HCT116 (cell line): Measurements from ENCODE around the gene SMCO1. TPM values are rescaled to one million over a fixed set of nuclear protein-coding genes. Genes with fewer than 3 reads are reported as not detected.
"Not testable (repeated sequence)": the region's sequence is repeated elsewhere in the genome, so short reads cannot be mapped to it uniquely, and the experiment has no call there.

ENCODE experiments used
- ATAC-seq: fragments of 200-7000 bp; cut with Tn5 transposase; 2 replicates; pipeline ENCODE4 v1.9.1; 2020; ENCODE audit warnings: mild to moderate bottlenecking, moderate library complexity
- BruUV-seq: library from RNA; stranded (reverse); fragments of 400-500 nt; replicated peaks from 2 replicates; lab custom pipeline; 2021; lab: Mats Ljungman, UMichigan
- CTCF ChIA-PET: fragments of 300-600 bp; sonication (Branson Sonifier 250); formaldehyde crosslinking; loops from one replicate; lab custom pipeline; 2021; ENCODE audit warnings: antibody characterized with exemption; lab: Charles Lee
- POLR2A ChIA-PET: fragments of 300-600, 350-600 bp; sonication (Branson Sonifier 250); formaldehyde crosslinking; loops from one replicate; lab custom pipeline; 2021; ENCODE audit warnings: antibody characterized with exemption; lab: Charles Lee
- RAD21 ChIA-PET, 2 experiments: fragments of 300-600 bp; sonication (Branson Sonifier 250); formaldehyde crosslinking; loops; one replicate each; lab custom pipeline; 2023; ENCODE audit warnings: low total read pairs in 2 of 2; ENCODE audit not compliant: uncharacterized antibody in 2 of 2, unreplicated experiment in 2 of 2, low non-redundant PET in 1 of 2; lab: Charles Lee
- DNase-seq: peaks from one replicate; pipeline ENCODE4 v3.0.0-alpha.2; 2010; ENCODE audit warnings: low read depth, low spot score
- H2AFZ ChIP-seq: fragments of 200-600 bp; shearing (Covaris generic), sonication (generic); 2 replicates; pipeline ENCODE4 v1.6.1; 2017; ENCODE audit warnings: low read depth, mixed run types, mixed read lengths, antibody characterized with exemption, low read length; ENCODE audit not compliant: poor library complexity, severe bottlenecking
- H3K27ac ChIP-seq: 2 replicates; pipeline ENCODE4 v1.5.1; 2012; ENCODE audit warnings: low read depth, low read length
- H3K27me3 ChIP-seq: fragments of 200-600 bp; sonication (generic); 2 replicates; pipeline ENCODE4 v1.6.1; 2016; ENCODE audit warnings: mixed run types, low read length, mixed read lengths; ENCODE audit not compliant: insufficient read depth
- H3K36me3 ChIP-seq, 2 experiments: fragments of 200-500 bp in 1 of 2; fragments of 200-600 bp in 1 of 2; sonication (Bioruptor generic) in 1 of 2; sonication (generic) in 1 of 2; 2 replicates each; pipeline versions ENCODE4 v1.5.1 to v1.6.1; 2014 to 2016; ENCODE audit warnings: low read length in 2 of 2, inconsistent platforms in 1 of 2, mixed read lengths in 1 of 2, mixed run types in 1 of 2; ENCODE audit not compliant: insufficient read depth in 2 of 2, control insufficient read depth in 1 of 2
- H3K4me1 ChIP-seq, 2 experiments: fragments of 200-600 bp in 1 of 2; sonication (generic) in 1 of 2; 2 replicates each; pipeline versions ENCODE4 v1.5.1 to v1.6.1; 2012 to 2017; ENCODE audit warnings: low read length in 2 of 2, inconsistent platforms in 1 of 2, mild to moderate bottlenecking in 1 of 2, mixed read lengths in 1 of 2, mixed run types in 1 of 2, moderate library complexity in 1 of 2; ENCODE audit not compliant: insufficient read depth in 2 of 2, control insufficient read depth in 1 of 2
- H3K4me2 ChIP-seq: fragments of 200-600 bp; sonication (generic); 2 replicates; pipeline ENCODE4 v1.6.1; 2017; ENCODE audit warnings: mixed run types, low read length, mixed read lengths
- H3K4me3 ChIP-seq, 2 experiments: fragments of 200-600 bp in 1 of 2; sonication (generic) in 1 of 2; replicated peaks in 1 of 2; 2 replicates each; pipeline ENCODE4 v1.5.1; 2011 to 2016; ENCODE audit warnings: low read length in 2 of 2, control low read depth in 1 of 2, low read depth in 1 of 2, mild to moderate bottlenecking in 1 of 2, mixed read lengths in 1 of 2, mixed run types in 1 of 2
- H3K79me2 ChIP-seq: fragments of 200-600 bp; sonication (generic); 2 replicates; pipeline ENCODE4 v1.6.1; 2017; ENCODE audit warnings: mild to moderate bottlenecking, mixed run types, low read length, moderate library complexity, mixed read lengths; ENCODE audit not compliant: insufficient read depth
- H3K9ac ChIP-seq: fragments of 200-600 bp; sonication (generic); 2 replicates; pipeline ENCODE4 v1.6.1; 2016; ENCODE audit warnings: low read length, mixed read lengths
- H3K9me2 ChIP-seq: fragments of 200-600 bp; sonication (generic), shearing (Covaris generic); 2 replicates; pipeline ENCODE4 v1.6.1; 2017; ENCODE audit warnings: mixed run types, mild to moderate bottlenecking, moderate library complexity; ENCODE audit not compliant: insufficient read depth
- H3K9me3 ChIP-seq, 2 experiments: fragments of 200-500 bp in 1 of 2; fragments of 200-600 bp in 1 of 2; sonication (Bioruptor generic) in 1 of 2; sonication (generic) in 1 of 2; 2 replicates each; pipeline ENCODE4 v1.6.1; 2014 to 2017; ENCODE audit warnings: low read length in 2 of 2, mixed read lengths in 2 of 2, inconsistent platforms in 1 of 2, low read depth in 1 of 2, mild to moderate bottlenecking in 1 of 2, mixed run types in 1 of 2, moderate library complexity in 1 of 2; ENCODE audit not compliant: control insufficient read depth in 1 of 2, insufficient read depth in 1 of 2
- H4K20me1 ChIP-seq: fragments of 200-600 bp; sonication (generic), shearing (Covaris generic); 2 replicates; pipeline ENCODE4 v1.6.1; 2017; ENCODE audit warnings: mixed run types, mild to moderate bottlenecking, moderate library complexity; ENCODE audit not compliant: insufficient read depth
- JUND ChIP-seq: IDR thresholded peaks from 2 replicates; pipeline ENCODE4 v1.6.1; 2012
- TCF7L2 ChIP-seq: IDR thresholded peaks from 2 replicates; pipeline ENCODE4 v1.7.0; 2011; ENCODE audit warnings: borderline replicate concordance, inconsistent platforms; ENCODE audit not compliant: insufficient read depth, insufficient read length; ENCODE audit errors: extremely low read depth
- intact Hi-C: fragments of 100-400 bp; cut with micrococcal nuclease; formaldehyde crosslinking; loops from 2 replicates; pipeline ENCODE4 v1.10.0; 2022
- total RNA-seq: library from RNA; stranded (reverse); gene quantifications from one replicate; pipeline ENCODE4 v1.2.1, GENCODE V29; 2021; ENCODE audit not compliant: unreplicated experiment

SMCO1 gene
- total RNA-seq, 1 experiment from 2014 or later, result not detected

- CTCF ChIA-PET, RAD21 ChIA-PET, H3K79me2 ChIP-seq, BruUV-seq, H3K9ac ChIP-seq, ATAC-seq, H3K4me2 ChIP-seq, H4K20me1 ChIP-seq, H2AFZ ChIP-seq, H3K36me3 ChIP-seq, H3K4me1 ChIP-seq, H3K9me3 ChIP-seq, intact Hi-C loops, H3K27ac ChIP-seq, DNase-seq, H3K27me3 ChIP-seq, H3K4me3 ChIP-seq, POLR2A ChIA-PET, H3K9me2 ChIP-seq: not testable (repeated sequence)
Measured at GRCh38 chr3:196462680-196463477, 52.3 kb downstream of the SMCO1 start.

- CTCF ChIA-PET, result no interaction called here
- Histone ChIP-seq H3K4me1 (no peaks in the 10 kb centered on the region), H4K20me1 (no peaks in the 10 kb centered on the region), H3K9me3 (no peaks in the 10 kb centered on the region), H3K4me3 (no peak overlapping the region), H3K9me2 (no peaks in the 10 kb centered on the region), H3K27ac (no peak overlapping the region), H3K36me3 (no peaks in the 10 kb centered on the region), H3K9ac (no peak overlapping the region), H3K79me2 (no peaks in the 10 kb centered on the region), H3K4me2 (no peak overlapping the region), H3K27me3 (no peaks in the 10 kb centered on the region), H2AFZ (no peak overlapping the region)
- no TSS peak for BruUV-seq
- RAD21 ChIA-PET, result interaction anchor here in 1 of 2 experiments (0.7 kb wide), 1 partner anchor 38 kb away, joined by 10 read pairs; no protein-coding TSS in a partner anchor
- POLR2A ChIA-PET, result no interaction called here
- ATAC-seq, result no peak
- no peak for DNase-seq
- TF ChIP-seq TCF7L2 (no peak), JUND (no peak)
- intact Hi-C loops, result no loop called here
Measured at GRCh38 chr3:196458063-196458462, 57.1 kb downstream of the SMCO1 start.
